HUES48 (cell line): ENCODE results near the gene DAG1.

Source experiments
- H3K27ac ChIP-seq: one replicate; pipeline ENCODE4 v1.7.0; 2013; ENCODE audit warnings: low read depth, low read length, inconsistent platforms
- H3K27me3 ChIP-seq: 2 replicates; pipeline ENCODE4 v1.6.1; 2013; ENCODE audit warnings: mild to moderate bottlenecking, low read length; ENCODE audit not compliant: control insufficient read depth, insufficient read depth
- H3K36me3 ChIP-seq: 2 replicates; pipeline ENCODE4 v1.6.1; 2013; ENCODE audit warnings: low read length; ENCODE audit not compliant: control insufficient read depth, insufficient read depth
- H3K4me1 ChIP-seq: 2 replicates; pipeline ENCODE4 v1.6.1; 2013; ENCODE audit warnings: mild to moderate bottlenecking, low read length; ENCODE audit not compliant: control insufficient read depth, insufficient read depth
- H3K4me3 ChIP-seq: 2 replicates; pipeline ENCODE4 v1.5.1; 2013; ENCODE audit warnings: mild to moderate bottlenecking, low read depth, low read length
- H3K9ac ChIP-seq: 2 replicates; pipeline ENCODE4 v1.6.1; 2013; ENCODE audit warnings: mild to moderate bottlenecking, low read depth, low read length, moderate library complexity
- H3K9me3 ChIP-seq: 2 replicates; pipeline ENCODE4 v1.6.1; 2013; ENCODE audit warnings: low read length; ENCODE audit not compliant: control insufficient read depth, insufficient read depth

The DAG1 gene

GRCh38 chr3:49498239-49498638 lies 28.2 kb downstream of the DAG1 start:
- H3K4me3 ChIP-seq = no peak overlapping the region
- no peaks in the 10 kb centered on the region for H3K9me3 ChIP-seq
- H3K27ac ChIP-seq = no peak overlapping the region
- no peaks in the 10 kb centered on the region for H3K4me1 ChIP-seq
- H3K27me3 ChIP-seq = no peaks in the 10 kb centered on the region
- peaks cover 9% of the 10 kb centered on the region for H3K36me3 ChIP-seq
- H3K9ac ChIP-seq = no peak overlapping the region

DNA sequence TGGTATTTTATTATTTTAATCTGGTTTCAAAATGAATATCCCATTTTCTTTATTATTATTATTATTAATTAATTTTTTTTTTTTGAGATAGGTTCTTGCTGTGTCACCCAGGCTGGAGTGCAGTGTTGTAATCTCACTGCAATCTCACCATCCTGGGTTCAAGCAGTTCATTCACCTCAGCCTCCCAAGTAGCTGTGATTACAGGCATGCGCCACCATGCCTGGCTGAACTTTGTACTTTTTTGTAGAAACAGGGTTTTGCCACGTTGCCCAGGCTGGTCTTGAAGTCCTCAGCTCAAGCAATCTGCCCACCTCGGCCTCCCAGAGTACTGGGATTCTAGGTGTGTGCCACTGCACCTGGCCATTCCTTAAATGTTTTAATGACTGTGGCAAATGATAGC lies 28.6 kb downstream of the DAG1 start:
- peaks cover 5% of the 10 kb centered on the region; the same call in 1 of the 2 replicates for H3K36me3 ChIP-seq
- H3K4me1 ChIP-seq = no peaks in the 10 kb centered on the region
- H3K27ac ChIP-seq = no peak overlapping the region
- no peak overlapping the region for H3K4me3 ChIP-seq
- H3K9me3 ChIP-seq = no peaks in the 10 kb centered on the region
- no peaks in the 10 kb centered on the region for H3K27me3 ChIP-seq
- no peak overlapping the region for H3K9ac ChIP-seq

- Histone ChIP-seq H3K4me3 (no peak overlapping the region), H3K9me3 (no peaks in the 10 kb centered on the region), H3K4me1 (no peaks in the 10 kb centered on the region), H3K27me3 (no peaks in the 10 kb centered on the region), H3K9ac (no peak overlapping the region), H3K36me3 (no peaks in the 10 kb centered on the region), H3K27ac (no peak overlapping the region)
Observed at GRCh38 chr3:49500205-49500731, 30.2 kb downstream of the DAG1 start.

DNA sequence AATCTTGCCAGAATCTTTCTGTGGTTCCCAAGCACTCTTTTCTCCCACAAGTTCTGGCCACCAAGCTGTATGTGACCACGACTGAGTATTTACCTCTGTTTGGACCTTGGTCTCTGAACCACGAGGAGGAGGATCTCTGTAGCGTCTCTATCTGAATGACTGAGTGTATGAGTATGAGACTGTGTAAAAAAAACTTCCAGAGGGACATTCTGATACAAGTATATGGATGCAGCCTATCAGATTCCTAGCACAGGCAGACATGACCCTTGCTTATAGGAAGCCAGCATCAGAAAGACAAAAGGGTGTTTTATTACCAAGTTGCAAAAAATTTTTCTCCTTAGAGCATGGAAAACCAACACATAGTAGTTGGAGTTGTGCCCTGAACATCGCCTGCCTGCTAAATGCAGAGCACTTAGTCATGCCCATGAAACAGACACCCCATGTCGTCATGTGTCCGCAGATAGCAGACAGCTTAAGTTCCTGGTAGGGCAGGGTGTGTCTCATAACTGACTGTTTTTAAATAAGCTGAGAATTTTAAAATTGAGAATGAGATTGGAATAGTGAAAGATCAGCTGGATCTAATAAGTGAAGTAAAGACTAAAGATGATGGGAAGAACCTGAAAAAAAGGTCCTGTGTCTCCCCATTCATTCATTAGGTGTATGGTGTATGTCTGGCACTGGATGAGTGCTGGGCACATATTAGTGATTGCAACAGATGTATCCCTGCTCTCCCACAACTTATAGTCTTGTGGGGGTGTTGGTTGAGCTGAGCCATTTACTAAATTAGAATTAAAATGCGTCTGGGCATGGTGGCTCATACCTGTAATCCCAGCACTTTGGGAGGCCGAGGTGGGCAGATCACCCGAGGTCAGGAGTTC lies 30.9 kb downstream of the DAG1 start:
- no peaks in the 10 kb centered on the region for H3K4me1 ChIP-seq
- H3K9ac ChIP-seq = no peak overlapping the region
- H3K9me3 ChIP-seq = no peaks in the 10 kb centered on the region
- H3K36me3 ChIP-seq = no peaks in the 10 kb centered on the region
- no peaks in the 10 kb centered on the region for H3K27me3 ChIP-seq
- H3K4me3 ChIP-seq = no peak overlapping the region
- H3K27ac ChIP-seq = no peak overlapping the region

GRCh38 chr3:49501842-49502241 lies 31.8 kb downstream of the DAG1 start:
- H3K9me3 ChIP-seq = no peaks in the 10 kb centered on the region
- no peak overlapping the region for H3K9ac ChIP-seq
- H3K36me3 ChIP-seq = no peaks in the 10 kb centered on the region
- H3K27me3 ChIP-seq = no peaks in the 10 kb centered on the region
- no peak overlapping the region for H3K4me3 ChIP-seq
- no peaks in the 10 kb centered on the region for H3K4me1 ChIP-seq
- H3K27ac ChIP-seq = no peak overlapping the region

- no peaks in the 10 kb centered on the region for H3K9me3 ChIP-seq
- peaks cover 20% of the 10 kb centered on the region for H3K36me3 ChIP-seq
- H3K4me3 ChIP-seq = no peak overlapping the region
- no peak overlapping the region for H3K9ac ChIP-seq
- H3K27me3 ChIP-seq = no peaks in the 10 kb centered on the region
- H3K4me1 ChIP-seq = no peaks in the 10 kb centered on the region
- H3K27ac ChIP-seq = no peak overlapping the region
Observed at GRCh38 chr3:49506906-49507305, 36.8 kb downstream of the DAG1 start.

DNA sequence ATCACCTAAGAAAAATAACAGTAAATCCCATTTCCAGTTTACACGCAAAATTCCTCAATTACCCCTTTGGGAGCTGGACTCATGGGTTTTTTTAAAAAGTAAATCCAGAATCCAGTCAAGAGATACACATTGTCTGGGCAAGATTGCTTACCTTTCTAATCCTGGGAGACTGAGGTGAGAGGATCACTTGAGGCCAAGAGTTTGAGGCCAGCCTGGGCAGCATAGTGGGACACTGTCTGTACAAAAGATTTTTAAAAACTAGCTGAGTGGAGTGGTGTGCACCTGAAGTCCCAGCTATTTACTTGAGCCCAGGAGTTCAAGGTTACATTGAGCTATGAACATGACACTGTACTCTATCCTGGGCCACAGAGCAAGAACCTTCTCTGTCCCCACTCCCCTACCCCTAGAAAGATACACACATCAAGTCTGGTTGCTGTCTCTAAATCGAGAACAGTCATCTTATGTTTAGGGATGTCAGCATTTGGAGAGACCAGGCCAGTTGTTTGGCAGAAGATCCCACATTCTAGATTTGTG lies 39.0 kb downstream of the DAG1 start:
- Histone ChIP-seq H3K27me3 (no peaks in the 10 kb centered on the region), H3K4me1 (no peaks in the 10 kb centered on the region), H3K36me3 (peaks cover 35% of the 10 kb centered on the region), H3K9ac (no peak overlapping the region), H3K9me3 (no peaks in the 10 kb centered on the region), H3K4me3 (no peak overlapping the region), H3K27ac (no peak overlapping the region)

GRCh38 chr3:49511639-49512038 lies 41.6 kb downstream of the DAG1 start:
- Histone ChIP-seq H3K36me3 (peaks cover 52% of the 10 kb centered on the region), H3K4me1 (no peaks in the 10 kb centered on the region), H3K27me3 (no peaks in the 10 kb centered on the region), H3K9me3 (no peaks in the 10 kb centered on the region), H3K27ac (no peak overlapping the region), H3K4me3 (no peak overlapping the region), H3K9ac (no peak overlapping the region)

DNA sequence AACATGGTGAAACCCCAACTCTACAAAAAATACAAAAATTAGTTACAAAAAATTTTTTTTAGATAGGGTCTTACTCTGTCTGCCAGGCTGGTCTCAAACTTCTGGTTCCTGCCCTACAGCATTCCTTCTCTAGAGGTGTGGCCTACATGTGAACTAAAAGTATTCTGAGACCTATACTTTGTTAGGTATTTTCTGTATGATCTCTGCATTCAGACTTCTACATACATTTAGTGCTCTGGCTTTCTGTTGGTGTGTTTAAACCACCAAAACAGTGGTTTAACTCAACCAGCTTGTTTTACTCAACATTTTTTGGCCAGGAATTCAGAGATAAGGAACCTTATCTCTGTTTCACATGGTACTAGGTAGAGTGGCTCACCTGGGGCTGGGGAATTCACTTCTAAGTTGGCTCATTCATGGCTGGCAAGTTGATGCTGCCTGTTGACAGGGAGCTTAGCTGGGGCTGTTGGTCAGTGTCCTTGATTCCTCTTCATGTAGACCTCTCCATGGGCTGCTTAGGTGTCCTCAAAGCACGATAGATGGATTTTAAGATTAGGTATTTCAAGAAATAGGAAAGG lies 42.8 kb downstream of the DAG1 start:
- H3K4me1 ChIP-seq = no peaks in the 10 kb centered on the region
- H3K9ac ChIP-seq = no peak overlapping the region
- no peaks in the 10 kb centered on the region for H3K9me3 ChIP-seq
- no peaks in the 10 kb centered on the region for H3K27me3 ChIP-seq
- H3K4me3 ChIP-seq = no peak overlapping the region
- peaks cover 62% of the 10 kb centered on the region for H3K36me3 ChIP-seq
- no peak overlapping the region for H3K27ac ChIP-seq

DNA sequence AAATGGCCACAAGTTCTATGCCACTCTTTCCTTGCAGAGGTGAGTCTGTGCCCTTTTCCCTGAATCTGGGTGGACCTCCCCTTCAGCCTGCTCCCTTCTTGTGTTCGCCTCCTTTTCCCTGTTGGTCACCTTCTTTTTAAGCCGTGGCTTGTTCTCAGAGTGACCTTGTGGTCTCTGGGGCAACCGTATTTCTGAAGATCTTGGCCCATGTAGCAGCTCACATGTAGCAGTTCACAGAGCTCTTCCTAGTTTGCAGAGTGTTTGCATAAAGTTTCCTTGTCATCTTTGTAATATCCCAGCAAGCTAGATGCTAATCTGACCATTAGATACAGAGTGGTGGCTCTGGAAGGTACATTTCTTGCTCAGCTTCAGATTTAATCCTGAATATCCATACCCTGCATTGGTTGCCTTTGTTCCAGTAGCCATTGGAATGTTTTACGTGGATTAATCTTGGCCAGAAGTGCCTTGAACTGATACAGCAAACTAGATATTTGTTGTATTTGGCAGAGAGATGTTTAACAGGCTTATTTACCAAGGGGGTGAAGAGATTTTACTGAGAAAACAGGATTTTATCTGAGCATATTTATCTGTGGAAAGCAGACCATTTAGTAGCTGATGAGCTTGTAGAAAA lies 43.5 kb downstream of the DAG1 start:
- Histone ChIP-seq H3K4me3 (no peak overlapping the region), H3K27me3 (no peaks in the 10 kb centered on the region), H3K36me3 (peaks cover 69% of the 10 kb centered on the region), H3K4me1 (no peaks in the 10 kb centered on the region), H3K9ac (no peak overlapping the region), H3K9me3 (no peaks in the 10 kb centered on the region), H3K27ac (no peak overlapping the region)

GRCh38 chr3:49518016-49518415 lies 47.9 kb downstream of the DAG1 start:
- Histone ChIP-seq H3K9me3 (no peaks in the 10 kb centered on the region), H3K27ac (no peak overlapping the region), H3K36me3 (peaks cover 54% of the 10 kb centered on the region), H3K9ac (no peak overlapping the region), H3K27me3 (no peaks in the 10 kb centered on the region), H3K4me3 (no peak overlapping the region), H3K4me1 (no peaks in the 10 kb centered on the region)
